ENCODE measurements around the gene DDX11.
"Not testable (repeated sequence)": the region's sequence is repeated elsewhere in the genome, so short reads cannot be mapped to it uniquely, and the experiment has no call there.

Gene DDX11

DNA sequence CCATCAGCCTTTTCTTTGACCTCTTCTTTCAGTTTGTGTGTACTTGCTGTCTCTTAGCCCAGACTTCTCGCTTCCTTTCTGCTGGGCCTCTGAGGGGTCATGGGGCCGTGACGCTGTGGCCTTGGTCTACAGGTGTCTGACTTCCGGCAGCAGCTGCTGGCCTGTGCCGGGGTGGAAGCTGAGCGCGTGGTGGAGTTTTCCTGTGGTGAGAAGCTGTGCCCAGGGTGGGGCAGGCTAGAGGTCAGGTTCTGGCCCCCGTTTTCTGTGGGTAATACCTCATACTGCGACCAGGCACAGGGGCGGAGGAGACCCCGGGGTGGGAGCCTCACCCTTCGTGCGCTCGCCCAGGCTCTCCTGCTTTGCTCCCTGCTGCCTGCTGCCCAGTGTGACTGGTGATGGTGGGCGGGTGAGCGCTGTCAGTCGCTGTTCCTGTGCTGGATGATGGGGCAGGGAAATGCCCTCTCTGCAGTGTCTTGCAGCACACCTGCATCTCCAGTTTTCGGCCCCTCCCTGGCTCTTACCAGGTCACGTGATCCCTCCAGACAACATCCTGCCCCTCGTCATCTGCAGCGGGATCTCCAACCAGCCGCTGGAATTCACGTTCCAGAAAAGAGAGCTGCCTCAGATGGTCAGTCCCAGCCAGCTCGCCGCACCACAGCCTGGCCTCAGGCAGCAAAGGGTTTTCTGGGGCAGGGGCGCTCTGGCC is 27.0 kb downstream of the DDX11 start:
- not testable (repeated sequence) for DNase-seq

DNA sequence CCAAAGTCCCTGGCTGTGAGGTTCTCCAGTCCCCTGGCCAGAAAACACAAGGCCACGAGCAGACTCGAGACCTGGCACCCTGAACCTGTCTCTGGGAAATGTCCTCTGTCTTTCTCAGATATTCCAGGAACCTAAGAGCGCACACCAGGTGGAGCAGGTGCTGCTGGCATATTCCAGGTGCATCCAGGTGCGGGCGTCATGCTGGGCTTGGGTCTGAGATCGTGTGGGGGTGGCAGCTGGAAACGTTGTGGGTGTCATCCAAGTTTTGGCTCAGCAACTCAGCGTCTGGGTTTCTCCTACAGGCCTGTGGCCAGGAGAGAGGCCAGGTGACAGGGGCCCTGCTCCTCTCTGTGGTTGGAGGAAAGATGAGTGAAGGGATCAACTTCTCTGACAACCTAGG is 28.5 kb downstream of the DDX11 start:
- DNase-seq = peak; percentile 28

DNA sequence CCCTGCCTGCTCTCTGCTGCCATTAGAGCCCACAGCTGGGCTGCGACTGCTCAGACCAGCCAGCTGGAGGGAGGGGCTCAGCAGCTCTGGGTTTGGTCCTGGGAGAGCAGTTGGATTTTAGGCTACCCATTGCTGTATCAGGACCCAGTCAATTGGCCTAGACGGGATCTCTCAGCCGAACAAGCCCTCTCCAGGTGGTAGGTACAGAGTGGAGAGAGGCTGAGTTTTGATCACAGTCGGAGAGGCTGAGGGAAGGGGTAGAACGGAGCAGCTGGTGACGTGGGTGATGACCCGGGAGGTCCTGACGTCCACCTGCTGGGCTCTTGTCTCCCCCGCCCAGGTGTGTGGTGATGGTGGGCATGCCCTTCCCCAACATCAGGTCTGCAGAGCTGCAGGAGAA is 28.9 kb downstream of the DDX11 start:
- not testable (repeated sequence) for DNase-seq

DNA sequence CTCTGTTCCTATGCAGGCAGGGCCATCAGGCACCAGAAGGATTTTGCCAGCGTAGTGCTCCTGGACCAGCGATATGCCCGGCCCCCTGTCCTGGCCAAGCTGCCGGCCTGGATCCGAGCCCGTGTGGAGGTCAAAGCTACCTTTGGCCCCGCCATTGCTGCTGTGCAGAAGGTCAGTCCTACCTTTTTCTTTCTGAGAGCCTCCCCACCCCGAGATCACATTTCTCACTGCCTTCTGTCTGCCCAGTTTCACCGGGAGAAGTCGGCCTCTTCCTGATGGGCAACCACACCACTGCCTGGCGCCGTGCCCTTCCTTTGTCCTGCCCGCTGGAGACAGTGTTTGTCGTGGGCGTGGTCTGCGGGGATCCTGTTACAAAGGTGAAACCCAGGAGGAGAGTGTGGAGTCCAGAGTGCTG is 29.9 kb downstream of the DDX11 start:
- DNase-seq = peak; percentile 60

DNA sequence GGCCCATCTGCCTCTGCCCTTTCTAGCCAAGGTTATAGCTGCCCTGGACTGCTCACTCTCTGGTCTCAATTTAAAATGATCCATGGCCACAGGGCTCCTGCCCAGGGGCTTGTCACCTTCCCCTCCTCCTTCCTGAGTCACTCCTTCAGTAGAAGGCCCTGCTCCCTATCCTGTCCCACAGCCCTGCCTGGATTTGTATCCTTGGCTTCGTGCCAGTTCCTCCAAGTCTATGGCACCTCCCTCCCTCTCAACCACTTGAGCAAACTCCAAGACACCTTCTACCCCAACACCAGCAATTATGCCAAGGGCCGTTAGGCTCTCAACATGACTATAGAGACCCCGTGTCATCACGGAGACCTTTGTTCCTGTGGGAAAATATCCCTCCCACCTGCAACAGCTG is 30.6 kb downstream of the DDX11 start:
- DNase-seq = not testable (repeated sequence)

DNA sequence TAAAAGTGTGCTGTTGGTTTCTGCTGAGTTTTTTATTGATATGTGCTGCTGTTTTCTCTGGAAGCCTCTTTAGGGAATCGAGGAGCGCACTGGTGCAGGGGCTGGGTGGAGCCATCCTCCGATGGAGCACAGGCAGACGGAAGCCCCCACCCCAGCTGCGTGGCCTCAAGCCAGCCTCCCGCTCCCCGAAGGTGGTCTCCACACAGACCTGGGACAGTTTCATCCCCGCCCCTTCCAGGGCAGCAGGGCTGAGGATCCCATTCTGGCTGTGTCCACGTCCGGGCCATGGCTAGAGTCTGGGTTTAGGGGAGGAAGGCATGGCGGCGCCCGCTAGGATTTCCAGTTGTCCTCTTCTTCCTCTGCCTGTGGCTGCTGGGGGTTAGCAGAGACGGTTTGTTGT is 31.1 kb downstream of the DDX11 start:
- DNase-seq = not testable (repeated sequence)

DNA sequence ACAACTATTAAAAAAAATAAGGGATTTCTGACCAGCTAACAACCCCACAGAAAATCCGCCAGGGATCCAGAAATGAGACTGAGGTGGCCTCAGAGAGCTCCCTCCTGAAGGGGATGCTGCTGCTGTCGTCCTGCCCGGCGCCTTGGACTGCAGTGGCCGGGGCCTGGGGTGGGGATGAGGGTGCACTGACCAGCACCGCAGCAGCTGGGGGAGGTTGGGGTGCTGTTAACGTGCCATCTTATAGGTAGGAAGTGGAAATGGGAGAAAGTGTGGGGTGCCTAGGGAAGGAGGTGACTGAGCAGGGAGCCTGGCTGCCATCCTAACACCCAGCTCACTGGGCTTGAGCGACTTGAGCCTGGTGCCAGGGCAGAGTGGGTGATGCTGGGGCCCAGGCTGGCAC is 32.0 kb downstream of the DDX11 start:
- DNase-seq = no peak

DNA sequence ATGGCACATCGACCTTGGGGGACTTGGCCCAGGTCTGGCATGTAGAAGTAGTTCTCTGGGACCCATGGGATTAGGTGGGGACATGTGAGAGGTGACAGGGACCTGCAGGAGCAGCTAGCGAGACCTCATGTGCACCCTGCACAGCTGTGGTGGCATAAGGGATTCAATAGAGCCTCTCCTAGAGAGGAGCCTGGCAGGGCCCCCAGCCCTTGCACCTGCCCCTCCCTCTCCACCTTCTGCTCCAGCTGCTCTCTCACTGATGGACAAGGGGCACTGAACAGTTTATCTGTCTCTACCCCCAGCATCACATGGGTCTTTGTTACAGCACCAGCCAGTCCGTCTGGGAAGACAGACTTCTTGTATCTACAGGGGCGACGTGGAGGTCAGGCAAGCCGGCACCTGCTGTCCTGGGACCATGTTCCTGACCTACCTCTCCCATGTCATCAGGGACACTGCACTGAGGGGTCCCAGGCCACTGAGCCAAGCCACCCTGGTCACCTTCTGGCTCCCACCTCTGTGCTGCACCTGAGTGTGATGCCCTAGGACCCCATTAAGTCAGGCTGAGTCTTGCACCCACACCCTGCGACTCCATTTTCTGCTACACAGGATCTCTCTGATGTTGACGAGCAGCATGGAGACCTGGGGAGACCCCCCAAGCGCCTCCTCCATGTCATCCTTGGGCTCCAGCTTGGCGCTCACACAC is 32.6 kb downstream of the DDX11 start:
- DNase-seq = peak; percentile 77

DNA sequence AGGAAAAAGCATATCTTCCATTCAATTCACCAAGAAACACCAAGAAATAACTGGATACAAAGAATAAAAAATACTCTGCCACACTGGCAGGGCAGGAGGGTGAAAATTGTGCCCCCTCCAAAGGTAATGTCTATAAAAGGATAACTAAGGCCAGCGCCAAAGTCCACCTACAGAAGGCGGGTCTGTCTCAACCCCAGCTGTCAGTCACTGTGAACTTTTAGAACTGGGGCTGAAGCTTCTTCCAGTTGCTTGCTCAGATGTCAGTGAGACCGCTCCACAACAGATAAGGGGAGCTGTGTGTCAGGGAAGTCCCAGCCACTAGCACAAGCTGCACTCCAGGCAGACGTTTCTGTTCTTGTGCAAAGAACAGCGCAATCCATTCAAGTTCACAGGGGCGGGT is 36.1 kb downstream of the DDX11 start:
- DNase-seq = not testable (repeated sequence)

DNA sequence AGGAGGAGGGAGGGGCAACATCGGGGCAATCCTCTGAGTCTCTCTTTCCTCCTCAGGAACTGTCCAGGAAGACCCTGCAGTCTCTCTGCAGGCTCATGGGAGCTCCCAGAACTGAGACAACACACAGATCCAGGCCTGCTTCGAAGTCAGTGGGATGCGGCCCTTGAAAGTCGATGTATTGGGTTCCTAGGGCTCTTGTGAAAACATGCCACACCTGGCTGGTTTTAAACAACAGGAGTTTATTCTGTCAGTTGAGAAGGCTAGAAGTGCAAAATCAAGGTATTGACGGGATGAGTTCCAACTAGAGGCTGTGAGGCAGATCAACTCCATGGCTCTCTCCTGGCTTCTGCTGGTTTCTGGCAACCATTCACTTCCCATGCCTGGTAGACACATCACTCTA is 36.6 kb downstream of the DDX11 start:
- peak; percentile 3 for DNase-seq

DNA sequence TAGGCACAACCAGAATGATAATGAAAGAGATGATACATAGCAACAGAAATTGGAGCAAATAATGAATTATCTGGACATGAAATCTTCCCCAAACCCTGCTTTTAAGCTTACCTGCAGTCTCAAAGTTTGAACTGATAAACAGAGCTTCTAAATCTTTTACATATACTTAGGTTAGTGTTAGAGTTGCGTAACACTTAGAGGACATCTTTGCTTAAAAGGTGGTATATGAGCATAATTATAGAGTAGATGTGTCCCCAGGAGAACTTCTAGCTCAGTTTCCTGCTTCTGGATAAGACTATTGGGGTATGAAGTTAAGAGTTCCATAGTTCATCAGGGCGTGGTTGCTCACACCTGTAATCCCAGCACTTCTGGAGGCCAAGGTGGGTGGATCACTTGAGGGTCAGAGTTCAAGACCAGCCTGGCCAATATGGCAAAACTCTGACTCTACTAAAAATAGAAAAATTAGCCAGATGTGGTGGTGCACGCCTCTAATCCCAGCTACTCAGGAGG is 41.5 kb downstream of the DDX11 start:
- DNase-seq = not testable (repeated sequence)

DNA sequence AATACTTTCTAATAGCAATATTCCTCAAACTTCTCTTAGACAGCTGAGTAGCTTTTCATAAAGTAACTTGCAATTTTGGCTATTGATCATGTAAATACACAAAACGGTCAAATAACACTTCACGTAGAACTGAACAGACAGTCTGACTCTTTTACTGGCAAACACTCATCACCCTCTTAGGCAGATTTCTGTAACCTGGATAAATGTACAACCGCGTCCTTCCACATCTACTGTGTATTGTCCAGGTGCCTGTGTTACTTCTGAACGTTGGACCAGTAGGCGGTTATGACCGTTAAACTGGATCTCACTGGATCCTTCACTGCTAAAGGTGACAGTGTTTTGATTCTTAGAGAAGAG is 43.2 kb downstream of the DDX11 start:
- not testable (repeated sequence) for DNase-seq

DNA sequence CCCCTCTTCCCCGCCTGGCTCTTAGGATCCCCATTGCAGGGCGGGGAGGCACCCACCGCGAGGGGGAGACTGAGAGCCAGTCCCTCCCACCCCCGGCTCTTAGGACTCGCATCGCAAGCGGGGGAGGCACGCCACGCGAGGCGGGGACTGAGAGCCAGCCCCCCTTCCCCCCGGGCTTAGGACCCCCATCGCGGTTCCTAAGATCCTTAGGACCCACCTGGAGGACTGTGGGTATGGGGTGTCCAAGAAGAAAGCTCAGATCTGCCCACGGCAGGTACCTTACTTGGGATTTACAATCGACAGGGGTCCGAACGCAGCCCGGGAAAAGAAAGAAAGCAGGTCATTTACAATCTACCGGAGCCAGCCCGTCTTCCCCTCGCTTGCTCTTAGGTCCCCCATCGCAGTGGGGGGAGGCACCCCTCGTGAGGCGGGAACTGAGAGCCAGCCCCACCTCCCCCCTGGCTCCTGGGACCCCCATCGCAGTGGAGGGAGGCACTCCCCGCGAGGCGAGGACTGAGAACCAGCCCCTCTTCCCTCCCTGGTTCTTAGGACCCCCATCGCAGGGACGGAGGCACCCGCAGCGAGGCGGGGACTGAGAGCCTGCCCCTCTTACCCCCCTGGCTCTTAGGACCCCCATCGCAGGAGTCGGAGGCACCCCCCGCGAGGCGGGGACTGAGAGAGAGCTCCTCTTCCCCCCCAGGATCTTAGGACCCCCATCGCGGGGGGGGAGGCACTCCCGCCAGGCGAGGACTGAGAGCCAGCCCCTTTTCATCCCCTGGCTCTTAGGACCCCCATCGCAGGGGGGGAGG is 43.7 kb downstream of the DDX11 start:
- DNase-seq = peak; percentile 77

DNA sequence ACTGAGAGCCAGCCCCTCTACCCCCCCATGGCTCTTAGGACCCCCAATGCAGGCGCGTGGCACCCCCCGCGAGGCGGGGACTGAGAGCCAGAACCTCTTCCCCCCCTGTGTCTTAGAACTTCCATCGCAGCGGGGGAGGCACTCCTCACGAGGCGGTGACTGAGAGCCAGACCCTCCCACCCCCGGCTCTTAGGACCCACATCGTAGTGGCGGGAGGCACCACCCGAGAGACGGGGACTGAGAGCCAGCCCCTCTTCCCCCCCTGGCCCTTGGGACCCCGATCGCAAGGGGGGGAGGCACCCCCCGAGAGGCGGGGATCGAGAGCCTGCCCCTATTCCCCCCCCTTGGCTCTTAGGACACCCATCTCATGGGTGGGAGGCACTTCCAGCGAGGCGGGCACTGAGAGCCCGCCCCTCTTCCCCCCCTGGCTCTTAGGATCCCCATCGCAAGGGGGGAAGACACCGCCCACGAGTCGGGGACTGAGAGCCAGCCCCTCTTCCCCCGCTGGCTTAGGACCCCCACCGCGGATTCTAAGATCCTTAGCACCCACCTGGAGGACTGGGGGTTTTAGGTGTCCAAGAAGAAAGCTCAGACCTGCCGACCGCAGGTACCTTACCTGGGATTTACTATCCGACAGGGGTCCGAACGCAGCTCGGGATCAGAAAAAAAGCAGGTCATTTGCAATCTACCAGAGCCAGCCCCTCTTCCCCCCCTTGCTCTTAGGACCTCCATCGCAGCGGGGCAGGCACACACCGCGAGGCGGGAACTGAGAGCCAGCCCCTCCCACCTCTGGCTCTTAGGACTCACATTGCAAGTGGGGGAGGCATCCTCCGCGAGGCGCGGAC is 44.9 kb downstream of the DDX11 start:
- DNase-seq = peak; percentile 92

DNA sequence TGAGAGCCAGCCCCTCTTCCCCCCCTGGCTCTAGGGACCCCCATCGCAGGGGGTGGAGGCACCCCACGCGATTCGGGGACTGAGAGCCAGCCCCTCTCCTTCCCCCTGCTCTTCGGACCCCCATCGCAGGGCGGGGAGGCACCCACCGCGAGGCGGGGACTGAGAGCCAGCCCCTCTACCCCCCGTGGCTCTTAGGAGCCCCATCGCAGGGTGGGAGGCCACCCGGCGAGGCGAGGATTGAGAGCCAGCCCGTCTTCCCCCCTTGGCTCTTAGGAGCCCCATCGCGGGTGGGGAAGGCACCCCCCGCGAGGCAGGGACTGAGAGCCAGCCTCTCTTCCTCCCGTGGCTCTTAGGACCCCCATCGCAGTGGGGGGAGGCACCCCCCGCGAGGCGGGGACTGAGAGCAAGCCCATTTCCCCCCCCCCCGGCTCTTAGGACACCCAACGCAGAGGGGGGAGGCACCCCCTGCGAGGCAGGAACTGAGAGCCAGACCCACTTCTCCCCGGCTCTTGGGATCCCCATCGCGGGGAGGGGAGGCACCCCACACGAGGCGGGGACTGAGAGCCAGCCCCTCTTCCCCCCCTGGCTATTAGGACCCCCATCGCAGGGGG is 45.6 kb downstream of the DDX11 start:
- DNase-seq = peak; percentile 49

DNA sequence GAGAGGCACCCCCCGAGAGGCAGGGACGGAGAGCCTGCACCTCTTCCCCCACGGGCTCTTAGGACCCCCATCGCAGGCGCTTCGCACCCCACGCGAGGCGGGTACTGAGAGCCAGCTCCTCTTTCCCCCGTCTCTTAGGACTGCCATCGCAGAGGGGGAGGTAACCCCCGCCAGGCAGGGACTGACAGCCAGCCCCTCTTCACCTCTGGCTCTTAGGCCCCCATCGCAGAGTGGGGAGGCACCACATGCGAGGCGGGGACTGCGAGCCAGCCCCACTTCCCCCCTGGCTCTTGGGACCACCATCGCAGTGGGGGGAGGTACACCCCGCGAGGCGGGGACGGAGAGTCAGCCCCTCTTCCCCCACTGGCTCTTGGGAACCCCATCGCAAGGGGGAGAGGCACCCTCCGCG is 46.1 kb downstream of the DDX11 start:
- DNase-seq = no peak

DNA sequence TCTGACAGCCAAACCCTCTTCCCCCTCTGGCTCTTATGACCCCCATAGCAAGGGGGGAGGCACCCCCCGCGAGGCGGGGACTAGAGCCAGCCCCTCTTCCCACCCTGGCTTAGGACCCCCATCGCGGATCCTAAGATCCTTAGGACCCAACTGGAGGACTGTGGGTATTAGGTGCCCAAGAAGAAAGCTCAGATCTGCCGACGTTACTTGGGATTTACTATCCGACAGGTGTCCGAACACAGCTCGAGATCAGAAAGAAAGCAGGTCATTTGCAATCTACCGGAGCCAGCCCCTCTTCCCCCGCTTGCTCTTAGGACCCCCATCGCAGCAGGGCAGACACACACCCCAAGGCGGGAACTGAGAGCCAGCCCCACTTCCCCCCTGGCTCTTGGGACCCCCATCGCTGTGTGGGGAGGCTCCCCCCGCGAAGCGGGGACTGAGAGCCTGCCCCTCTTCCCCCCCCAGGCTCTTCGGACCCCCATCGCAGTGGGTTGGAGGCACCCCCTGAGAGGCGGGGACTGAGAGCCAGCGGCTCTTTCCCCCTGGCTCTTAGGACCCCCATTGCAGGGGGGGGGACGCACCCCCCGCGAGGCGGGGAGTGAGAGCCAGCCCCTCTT is 46.8 kb downstream of the DDX11 start:
- peak; percentile 2 for DNase-seq

DNA sequence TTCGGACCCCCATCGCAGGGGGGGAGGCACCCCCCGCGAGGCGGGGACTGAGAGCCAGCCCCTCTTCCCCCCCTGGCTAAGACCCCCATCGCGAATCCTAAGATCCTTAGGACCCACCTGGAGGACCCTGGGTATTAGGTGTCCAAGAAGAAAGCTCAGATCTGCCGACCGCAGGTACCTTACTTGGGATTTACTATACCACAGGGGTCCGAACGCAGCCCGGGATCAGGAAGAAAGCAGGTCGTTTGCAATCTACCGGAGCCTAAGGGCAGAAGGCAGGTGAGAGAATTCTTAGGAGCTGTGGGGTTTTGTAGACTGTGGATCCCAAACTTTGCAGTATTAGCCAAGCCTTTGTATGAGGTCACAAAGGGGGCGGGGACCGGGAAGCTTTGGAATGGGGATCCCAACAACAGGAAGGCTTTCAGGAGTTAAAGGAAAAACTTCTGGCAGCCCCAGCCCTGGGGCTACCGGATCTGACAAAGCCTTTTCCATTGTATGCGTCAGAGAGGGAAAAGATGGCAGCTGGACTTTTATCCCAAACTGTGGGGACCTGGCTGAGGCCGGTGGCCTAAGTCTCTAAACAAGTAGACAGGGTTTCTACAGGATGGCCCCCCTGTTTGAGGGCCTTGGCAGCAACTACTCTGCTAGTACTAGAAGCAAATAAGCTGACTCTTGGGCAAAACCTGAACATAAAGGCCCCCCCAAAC is 47.5 kb downstream of the DDX11 start:
- peak; percentile 6 for DNase-seq

DNA sequence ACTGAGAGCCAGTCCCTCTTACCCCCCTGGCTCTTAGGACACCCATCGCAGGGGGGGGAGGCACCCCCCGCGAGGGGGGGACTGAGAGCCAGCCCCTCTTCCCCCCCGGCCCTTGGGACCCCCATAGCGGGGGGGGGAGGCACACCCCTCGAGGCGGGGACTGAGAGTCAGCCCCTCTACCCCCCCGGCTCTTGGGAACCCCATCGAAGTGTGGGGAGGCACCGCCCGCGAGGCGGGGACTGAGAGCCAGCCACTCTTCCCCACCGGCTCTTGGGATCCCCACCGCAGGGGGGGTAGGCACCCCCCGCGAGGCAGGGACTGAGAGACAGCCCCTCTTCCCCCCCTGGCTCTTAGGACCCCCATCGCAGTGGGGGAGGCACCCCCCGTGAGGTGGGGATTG is 48.8 kb downstream of the DDX11 start:
- DNase-seq = no peak

DNA sequence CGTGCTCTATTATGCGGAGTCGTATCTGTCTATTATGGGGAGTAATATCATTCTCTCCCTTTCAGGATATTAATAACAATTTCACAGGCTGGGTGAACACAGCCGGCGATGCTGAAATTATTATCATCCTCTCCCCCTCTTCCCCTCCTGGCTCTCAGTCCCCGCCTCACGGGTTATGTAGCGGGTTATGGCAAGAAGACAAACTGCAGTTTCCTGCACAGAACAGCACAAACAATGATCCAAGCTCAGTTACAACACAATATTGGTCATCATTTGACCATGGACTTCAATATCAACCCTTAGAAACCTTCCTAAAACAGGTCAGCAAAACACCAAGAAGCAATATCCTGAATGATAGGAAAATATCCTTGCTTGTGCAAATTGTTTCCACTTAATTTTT is 50.5 kb downstream of the DDX11 start:
- not testable (repeated sequence) for DNase-seq

DNA sequence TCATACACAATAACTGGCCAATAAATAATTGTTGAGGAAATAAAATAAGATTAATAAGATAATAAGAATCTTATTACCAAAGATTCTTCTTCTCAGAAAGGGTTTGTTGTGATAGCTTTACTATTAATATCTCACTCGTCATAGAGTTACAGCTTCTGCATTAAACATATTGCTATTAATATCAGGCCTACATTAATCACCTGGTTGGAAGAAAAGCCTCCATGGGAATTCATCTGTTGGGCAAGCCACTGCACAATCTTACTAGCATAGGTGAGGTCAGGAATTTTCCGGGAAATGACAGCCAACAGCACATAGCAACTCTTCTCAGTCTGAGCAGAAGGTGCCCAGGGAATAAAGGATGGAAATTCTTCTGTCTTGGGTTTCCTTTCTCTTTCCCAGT is 51.5 kb downstream of the DDX11 start:
- DNase-seq = not testable (repeated sequence)
